CD4-positive, alpha-beta T cell treated with Interferon alpha-2 for 1 hour (primary cell): ENCODE data around the gene TCF7L1.
"Not testable (repeated sequence)": the region's sequence is repeated elsewhere in the genome, so short reads cannot be mapped to it uniquely, and the experiment has no call there.

ENCODE experiments used
- DNase-seq, 2 donors: peaks; one replicate each; pipeline ENCODE4 v3.0.0-alpha.2; 2020 to 2022

TCF7L1 gene

GRCh38 chr2:85327822-85328617 lies 194.8 kb downstream of the TCF7L1 start, which contains the start of gene TGOLN2:
Gene TGOLN2, minus strand, starts transcription at chr2:85327989. Its CDS starts 27 bp downstream, at chr2:85327962.
- DNase-seq = peak; percentile 92 to 94

- no peak for DNase-seq
Observed at GRCh38 chr2:85329181-85329651, 196.0 kb downstream of the TCF7L1 start.

DNA sequence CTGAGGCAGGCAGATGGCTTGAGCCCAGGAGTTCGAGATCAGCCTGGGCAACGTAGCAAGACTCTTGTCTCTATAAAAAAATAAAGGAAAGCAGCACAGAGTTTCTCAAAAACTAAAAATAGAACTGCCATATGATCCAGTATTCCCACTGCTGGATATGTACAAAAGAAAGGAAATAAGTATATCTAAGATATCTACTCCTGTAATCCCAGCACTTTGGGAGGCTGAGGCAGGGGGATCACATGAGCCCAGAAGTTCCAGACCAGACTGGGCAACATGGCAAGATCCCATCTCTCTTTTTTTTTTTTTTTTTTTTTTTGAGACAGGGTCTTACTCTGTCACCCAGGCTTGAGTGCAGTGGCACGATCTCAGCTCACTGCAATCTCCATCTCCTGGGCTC lies 196.5 kb downstream of the TCF7L1 start:
- not testable (repeated sequence) for DNase-seq

- no peak for DNase-seq
Observed at GRCh38 chr2:85330839-85331636, 197.8 kb downstream of the TCF7L1 start.

- DNase-seq = not testable (repeated sequence)
Observed at GRCh38 chr2:85333877-85334276, 200.7 kb downstream of the TCF7L1 start.

GRCh38 chr2:85334928-85335327 lies 201.7 kb downstream of the TCF7L1 start:
- no peak for DNase-seq

- no peak for DNase-seq
Observed at GRCh38 chr2:85340034-85340892, 207.1 kb downstream of the TCF7L1 start.

DNA sequence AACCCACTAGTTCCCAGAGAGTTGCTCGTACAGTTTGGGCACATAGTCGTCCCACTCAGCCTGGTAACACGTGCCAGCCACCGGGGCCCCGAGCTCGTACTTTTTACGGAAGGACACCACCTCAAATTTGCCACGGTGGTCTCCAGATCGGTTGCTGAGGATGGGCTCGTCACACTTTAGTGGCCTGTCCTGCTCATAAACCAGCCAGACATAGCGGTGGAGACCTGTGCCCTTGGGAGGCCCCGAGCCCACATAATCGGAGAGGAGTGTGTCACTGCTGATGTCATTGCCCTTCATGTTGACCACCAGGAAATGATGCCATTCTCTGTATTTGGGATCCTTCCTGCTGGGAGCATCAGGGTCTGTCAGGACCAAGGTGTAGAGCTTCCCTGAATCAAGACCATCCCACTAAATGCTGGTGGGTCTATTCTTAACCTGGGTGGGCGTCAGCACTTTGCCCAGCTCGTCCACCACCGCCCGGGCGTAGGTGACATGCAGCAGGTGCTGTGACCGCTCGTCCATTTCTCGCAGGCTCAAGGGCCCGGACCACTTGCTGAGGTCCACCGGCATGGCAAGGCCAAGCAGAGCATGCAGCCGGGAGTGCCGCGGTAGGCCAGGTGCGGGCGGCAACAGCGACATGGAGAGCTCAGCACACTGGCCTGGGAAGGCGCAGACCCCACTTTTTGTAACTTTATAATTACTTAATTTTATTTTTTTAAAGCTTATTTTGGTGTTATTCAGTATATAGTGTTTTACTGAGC lies 208.3 kb downstream of the TCF7L1 start:
- no peak for DNase-seq

DNA sequence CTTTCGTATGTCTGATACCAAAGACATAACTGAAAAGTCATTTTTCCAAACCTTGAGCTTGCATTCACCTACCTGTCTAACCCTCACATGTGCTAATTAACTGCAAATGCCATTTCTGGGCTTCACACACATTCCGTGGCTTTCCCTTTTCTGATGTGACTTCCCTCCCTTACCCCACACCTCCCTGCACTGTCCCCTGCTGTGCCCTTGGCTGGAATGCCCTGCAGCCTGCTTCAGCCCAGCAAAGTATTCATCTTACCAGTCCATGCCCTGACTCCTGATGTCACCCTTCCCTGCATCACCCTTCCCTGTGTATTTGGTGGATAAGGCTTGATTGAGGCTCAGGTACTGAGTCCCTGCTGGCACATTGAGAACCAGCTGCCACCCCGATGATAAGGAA lies 209.0 kb downstream of the TCF7L1 start:
- DNase-seq = no peak

DNA sequence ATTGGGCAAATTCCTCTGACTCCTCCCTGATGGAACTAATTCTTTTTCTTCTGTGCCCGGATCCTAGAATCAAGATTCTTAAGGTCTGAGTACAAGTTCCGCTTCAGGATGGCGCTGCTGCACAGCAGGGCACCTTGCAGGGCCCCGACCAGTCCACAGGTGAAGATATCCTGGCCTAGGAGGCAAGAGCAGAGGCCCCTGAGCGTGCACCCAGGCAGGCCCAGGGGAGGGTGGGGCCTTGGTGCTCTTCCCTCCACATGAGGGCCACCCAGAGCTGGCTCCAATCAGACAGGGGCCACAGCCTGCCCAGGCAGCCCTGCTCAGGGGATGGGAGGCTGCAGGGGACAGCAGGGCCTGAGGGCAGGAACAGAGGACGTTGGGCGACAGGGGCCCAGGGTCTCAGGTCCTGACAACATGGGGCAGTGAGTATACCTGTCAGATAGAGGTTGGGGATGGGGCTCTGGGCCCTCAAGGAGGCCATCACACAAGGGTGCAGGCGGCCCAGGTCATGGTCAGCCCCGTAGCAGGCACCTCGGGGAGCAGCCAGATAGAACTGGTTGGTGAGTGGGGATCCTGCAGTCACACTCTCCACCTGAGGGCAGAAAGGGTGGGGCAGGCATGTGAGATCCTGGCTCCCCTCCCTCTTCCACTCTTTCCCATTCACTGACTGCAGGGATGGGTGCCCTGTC lies 210.2 kb downstream of the TCF7L1 start:
- DNase-seq = not testable (repeated sequence)

DNA sequence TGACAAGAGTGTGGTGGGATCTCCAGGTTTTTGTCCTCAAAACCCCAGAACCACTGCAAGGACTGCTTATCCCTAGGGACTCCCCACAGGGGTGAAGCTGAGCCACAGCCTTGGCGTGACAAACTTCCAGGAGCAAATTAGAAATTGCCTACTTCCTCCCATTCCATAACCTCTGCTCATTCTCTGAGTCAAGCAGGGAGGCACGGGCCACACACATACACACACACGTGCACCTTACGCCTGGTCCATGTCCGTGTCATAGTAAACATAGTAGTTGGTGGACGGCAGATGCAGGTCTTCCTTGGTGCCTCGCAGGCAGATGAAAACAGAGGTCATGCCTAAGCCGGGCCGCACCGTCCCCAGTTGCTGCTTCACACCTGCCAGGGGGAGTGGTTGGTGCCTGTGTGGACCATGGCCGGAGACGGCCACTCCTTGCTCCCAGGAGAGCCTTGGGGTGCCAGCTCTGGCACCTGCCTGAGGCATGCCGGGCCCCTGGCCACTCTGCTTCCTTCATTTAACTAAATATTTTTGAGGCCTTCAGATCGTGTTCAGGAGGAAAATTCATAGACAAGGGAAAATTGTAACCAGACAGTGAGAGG lies 211.3 kb downstream of the TCF7L1 start:
- no peak for DNase-seq

- no peak for DNase-seq
Observed at GRCh38 chr2:85347599-85347998, 214.4 kb downstream of the TCF7L1 start.

- DNase-seq = peak in 1 of 2 donors; percentile 8
Observed at GRCh38 chr2:85353876-85354285, 220.7 kb downstream of the TCF7L1 start.

- DNase-seq = peak; percentile 98 to 99
Observed at GRCh38 chr2:85354286-85355072, 221.3 kb downstream of the TCF7L1 start, which contains the start of the genes ELMOD3 and RETSAT. Gene ELMOD3, plus strand, starts transcription at chr2:85354769. Its CDS starts 2,430 bp downstream, at chr2:85357199. Gene RETSAT, minus strand, starts transcription at chr2:85354528. Its CDS starts 21 bp downstream, at chr2:85354507.

GRCh38 chr2:85355073-85355410 lies 221.8 kb downstream of the TCF7L1 start:
- no peak for DNase-seq

GRCh38 chr2:85355521-85355920 lies 222.3 kb downstream of the TCF7L1 start:
- no peak for DNase-seq

DNA sequence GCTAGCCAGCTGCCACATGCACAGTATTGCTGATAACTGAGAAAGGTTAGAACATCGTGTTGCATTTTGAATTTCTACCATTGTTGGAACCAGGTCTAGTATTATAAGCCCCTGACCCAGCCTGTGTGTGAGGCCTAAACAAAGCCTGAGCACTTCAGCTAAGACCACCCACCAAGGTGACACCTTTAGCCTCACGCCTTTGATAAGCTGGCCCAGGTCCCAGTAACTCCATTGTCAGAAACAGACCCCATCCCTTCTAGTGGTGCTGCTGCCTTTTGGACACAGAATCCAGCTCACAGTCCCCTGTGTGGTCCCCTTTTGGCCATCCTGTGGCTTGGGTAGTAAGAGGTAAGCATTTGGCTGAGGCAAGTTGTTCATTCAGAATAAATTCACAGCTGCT lies 223.0 kb downstream of the TCF7L1 start:
- DNase-seq = no peak

DNA sequence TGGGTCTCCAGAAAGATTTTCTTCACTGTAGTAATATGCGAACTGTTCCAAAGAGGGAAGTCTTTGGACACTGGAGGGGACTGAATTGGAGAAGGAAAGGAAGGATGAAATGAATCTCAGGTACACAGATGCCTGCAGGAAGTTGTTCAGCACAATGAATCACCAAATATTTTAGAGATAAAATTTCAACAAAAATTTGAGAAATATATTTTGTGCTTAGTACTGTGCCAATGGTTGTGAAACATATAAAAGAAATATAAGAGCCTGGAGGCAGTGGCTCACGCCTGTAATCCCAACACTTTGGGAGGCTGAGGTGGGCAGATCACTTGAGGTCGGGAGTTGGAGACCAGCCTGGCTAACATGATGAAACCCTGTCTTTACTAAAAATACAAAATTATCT lies 224.5 kb downstream of the TCF7L1 start:
- no peak for DNase-seq
